Adrenal gland (tissue), 12 donors: ENCODE measurements around the gene SMCP. TPM values are rescaled to one million over a fixed set of nuclear protein-coding genes. Genes with fewer than 3 reads are reported as not detected.

Experiments
- DNase-seq, 7 donors: peaks; one replicate each; pipeline ENCODE4 v3.0.0-alpha.2; 2019 to 2020
- H3K27ac ChIP-seq, 5 donors: fragments of 200-600 bp; sonication (generic) in 4 of 5; 1 replicate in 3 of 5; 2 replicates in 2 of 5; pipeline versions ENCODE4 v1.5.1 to v1.8.0; 2016 to 2020; ENCODE audit warnings: mild to moderate bottlenecking in 1 of 5
- H3K27me3 ChIP-seq: fragments of 200-600 bp; 2 replicates; pipeline ENCODE4 v1.8.0; 2021
- H3K36me3 ChIP-seq, 2 donors: fragments of 200-600 bp; replicated peaks in 1 of 2; 1 replicate in 1 of 2; 2 replicates in 1 of 2; pipeline versions ENCODE4 v1.5.1 to v1.8.0; 2018 to 2022
- H3K4me1 ChIP-seq, 2 donors: fragments of 200-600 bp; replicated peaks in 1 of 2; 1 replicate in 1 of 2; 2 replicates in 1 of 2; pipeline versions ENCODE4 v1.5.1 to v1.8.0; 2018 to 2021
- H3K4me3 ChIP-seq, 4 donors: fragments of 200-600 bp; sonication (generic) in 3 of 4; one replicate each; pipeline ENCODE4 v1.5.1; 2016 to 2018
- H3K9me3 ChIP-seq, 3 donors: fragments of 200-600 bp; sonication (generic) in 1 of 3; replicated peaks in 1 of 3; 1 replicate in 2 of 3; 2 replicates in 1 of 3; pipeline versions ENCODE4 v1.5.1 to v1.8.0; 2016 to 2021
- POLR2A ChIP-seq, 2 donors: fragments of 450-650 bp; IDR thresholded peaks; one replicate each; pipeline ENCODE4 v1.6.1; 2017; ENCODE audit warnings: antibody characterized with exemption in 2 of 2, mild to moderate bottlenecking in 2 of 2, moderate library complexity in 1 of 2
- WGBS, 4 donors: extraction: QIAGEN DNeasy Blood & Tissue Kit in 2 of 4; methylation state at CpG; one replicate each; pipeline versions ENCODE4 v1.1.5 to v1.1.7; 2013 to 2017; 5-methylcytosine and 5-hydroxymethylcytosine counted together
- intact Hi-C, 2 donors: fragments of 100-400 bp; cut with DNase I; formaldehyde crosslinking; loops; one replicate each; pipeline versions ENCODE4 v1.14.1 to v1.15.0; 2022 to 2023
- polyA plus RNA-seq, 3 donors: library from polyadenylated mRNA; stranded (reverse); fragments of 200-250 nt in 2 of 3; fragments of 350-450 nt in 1 of 3; fragmentation: Illumina TruSeq in 1 of 3; extraction: RNeasy Lipid Tissue Mini Kit (QIAGEN cat#74804) in 1 of 3; gene quantifications; one replicate each; pipeline ENCODE4 v1.2.3, GENCODE V29; 2013 to 2014
- total RNA-seq, 9 donors: library from RNA; depleted of rRNA in 4 of 9; stranded (reverse); fragments of >200 nt in 4 of 9; fragments of 120-200 nt in 1 of 9; fragmentation: NEBNext Ultra II Directional in 1 of 9; extraction: Animal tissue kit (Norgen Biotek cat#: 25700) in 1 of 9; gene quantifications; one replicate each; pipeline versions ENCODE4 v1.1.0 to v1.2.4, GENCODE V29; 2013 to 2023
- TF ChIP-seq, protein P1 (sequence below), 6 experiments: fragments of 450-650 bp in 4 of 6; fragments of 200-600 bp in 2 of 6; sonication (generic) in 1 of 6; IDR thresholded peaks; 1 replicate in 5 of 6; 2 replicates in 1 of 6; pipeline versions ENCODE4 v1.5.1 to v1.8.0; 2016 to 2021; ENCODE audit warnings: antibody characterized with exemption in 6 of 6, mild to moderate bottlenecking in 2 of 6, moderate library complexity in 1 of 6
- donor health status: healthy with polysubstance abuse.
- donor health status: Bipolar disorder and iron deficiency.
- donor health status: DM: yes; HTN: yes; CAD: no.
- donor health status: DM: no; HTN: no; CAD: no.
- donor health status: DM: no; HTN: no; CAD: no.
- donor health status: DM: yes; HTN: yes; CAD: no.

Gene SMCP
- total and polyA plus RNA-seq, 12 donors = not detected

GRCh38 chr1:152880316-152880715 is 2.2 kb downstream of the SMCP start:
- Histone ChIP-seq H3K27ac (no peak overlapping the region), H3K27me3 (no peaks in the 10 kb centered on the region), H3K9me3 (no peaks in the 10 kb centered on the region), H3K4me1 (no peaks in the 10 kb centered on the region), H3K4me3 (no peak overlapping the region), H3K36me3 (no peaks in the 10 kb centered on the region)
- WGBS, 4 donors = 81 to 89% (median 84%) methylated on average over 4 of the region's 4 CpGs
- intact Hi-C loops = no loop called here
- no peak for TF ChIP-seq POLR2A (IDR thresholded peaks at IDR 0.05)
- TF ChIP-seq, protein P1, sequence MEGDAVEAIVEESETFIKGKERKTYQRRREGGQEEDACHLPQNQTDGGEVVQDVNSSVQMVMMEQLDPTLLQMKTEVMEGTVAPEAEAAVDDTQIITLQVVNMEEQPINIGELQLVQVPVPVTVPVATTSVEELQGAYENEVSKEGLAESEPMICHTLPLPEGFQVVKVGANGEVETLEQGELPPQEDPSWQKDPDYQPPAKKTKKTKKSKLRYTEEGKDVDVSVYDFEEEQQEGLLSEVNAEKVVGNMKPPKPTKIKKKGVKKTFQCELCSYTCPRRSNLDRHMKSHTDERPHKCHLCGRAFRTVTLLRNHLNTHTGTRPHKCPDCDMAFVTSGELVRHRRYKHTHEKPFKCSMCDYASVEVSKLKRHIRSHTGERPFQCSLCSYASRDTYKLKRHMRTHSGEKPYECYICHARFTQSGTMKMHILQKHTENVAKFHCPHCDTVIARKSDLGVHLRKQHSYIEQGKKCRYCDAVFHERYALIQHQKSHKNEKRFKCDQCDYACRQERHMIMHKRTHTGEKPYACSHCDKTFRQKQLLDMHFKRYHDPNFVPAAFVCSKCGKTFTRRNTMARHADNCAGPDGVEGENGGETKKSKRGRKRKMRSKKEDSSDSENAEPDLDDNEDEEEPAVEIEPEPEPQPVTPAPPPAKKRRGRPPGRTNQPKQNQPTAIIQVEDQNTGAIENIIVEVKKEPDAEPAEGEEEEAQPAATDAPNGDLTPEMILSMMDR (IDR thresholded peaks at IDR 0.05) = no peak
- DNase-seq = no peak

GRCh38 chr1:152880907-152881306 is 2.8 kb downstream of the SMCP start:
- WGBS, 4 donors = 57 to 85% (median 79%) methylated on average over 5 of the region's 5 CpGs
- no peaks in the 10 kb centered on the region for H3K4me1 ChIP-seq

GRCh38 chr1:152884085-152884484 is 6.0 kb downstream of the SMCP start:
- Histone ChIP-seq H3K4me3 (no peak overlapping the region), H3K9me3 (no peaks in the 10 kb centered on the region), H3K36me3 (no peaks in the 10 kb centered on the region), H3K4me1 (no peaks in the 10 kb centered on the region), H3K27ac (no peak overlapping the region), H3K27me3 (no peaks in the 10 kb centered on the region)
- intact Hi-C loops = no loop called here
- no peak for DNase-seq
- no peak for TF ChIP-seq POLR2A (IDR thresholded peaks at IDR 0.05)
- TF ChIP-seq, protein P1 (IDR thresholded peaks at IDR 0.05) = no peak

More at GRCh38 chr1:152880907-152881306, 2.8 kb downstream of the SMCP start:
- Histone ChIP-seq H3K36me3 (no peaks in the 10 kb centered on the region), H3K4me3 (no peak overlapping the region), H3K27me3 (no peaks in the 10 kb centered on the region), H3K27ac (no peak overlapping the region), H3K9me3 (no peaks in the 10 kb centered on the region)
- no peak for DNase-seq
- no peak for TF ChIP-seq POLR2A (IDR thresholded peaks at IDR 0.05)
- TF ChIP-seq, protein P1 (IDR thresholded peaks at IDR 0.05) = no peak
- intact Hi-C loops = no loop called here

- intact Hi-C loops = no loop called here
- Histone ChIP-seq H3K4me3 (no peak overlapping the region), H3K36me3 (no peaks in the 10 kb centered on the region), H3K9me3 (no peaks in the 10 kb centered on the region), H3K4me1 (no peaks in the 10 kb centered on the region), H3K27me3 (no peaks in the 10 kb centered on the region), H3K27ac (no peak overlapping the region)
- WGBS, 4 donors = 83 to 100% (median 95%) methylated on average over 1 of the region's 1 CpG
- DNase-seq = no peak
- TF ChIP-seq, protein P1 (IDR thresholded peaks at IDR 0.05) = no peak
- TF ChIP-seq POLR2A (IDR thresholded peaks at IDR 0.05) = no peak
These were observed 6.4 kb downstream of the SMCP start for GRCh38 chr1:152884506-152884905.
